Nephron (organoid): ENCODE measurements around the gene DACH1.

Source experiments
- H3K27ac Mint-ChIP-seq, 3 experiments: 2 replicates each; pipeline ENCODE4 v1.8.0; 2020; ENCODE audit warnings: mixed read lengths in 3 of 3, mild to moderate bottlenecking in 2 of 3, moderate library complexity in 1 of 3
- H3K27me3 Mint-ChIP-seq: 2 replicates; pipeline ENCODE4 v1.8.0; 2021; ENCODE audit warnings: low read depth, mild to moderate bottlenecking, moderate library complexity, mixed read lengths
- H3K36me3 Mint-ChIP-seq: 2 replicates; pipeline ENCODE4 v1.8.0; 2020; ENCODE audit warnings: low read depth, mixed read lengths
- H3K4me1 Mint-ChIP-seq: 2 replicates; pipeline ENCODE4 v1.8.0; 2020; ENCODE audit warnings: mixed read lengths
- H3K4me3 Mint-ChIP-seq, 3 experiments: 2 replicates each; pipeline ENCODE4 v1.8.0; 2020; ENCODE audit warnings: mild to moderate bottlenecking in 3 of 3, mixed read lengths in 3 of 3, moderate library complexity in 2 of 3
- H3K9me3 Mint-ChIP-seq: 2 replicates; pipeline ENCODE4 v1.8.0; 2020; ENCODE audit warnings: mixed read lengths
- TF ChIP-seq, protein P1 (sequence below), 3 experiments: fragments of 200-600 bp; sonication (generic); IDR thresholded peaks; one replicate each; pipeline ENCODE4 v1.5.0; 2021; ENCODE audit warnings: antibody characterized with exemption in 3 of 3; ENCODE audit not compliant: unreplicated experiment in 3 of 3

Gene DACH1

DNA sequence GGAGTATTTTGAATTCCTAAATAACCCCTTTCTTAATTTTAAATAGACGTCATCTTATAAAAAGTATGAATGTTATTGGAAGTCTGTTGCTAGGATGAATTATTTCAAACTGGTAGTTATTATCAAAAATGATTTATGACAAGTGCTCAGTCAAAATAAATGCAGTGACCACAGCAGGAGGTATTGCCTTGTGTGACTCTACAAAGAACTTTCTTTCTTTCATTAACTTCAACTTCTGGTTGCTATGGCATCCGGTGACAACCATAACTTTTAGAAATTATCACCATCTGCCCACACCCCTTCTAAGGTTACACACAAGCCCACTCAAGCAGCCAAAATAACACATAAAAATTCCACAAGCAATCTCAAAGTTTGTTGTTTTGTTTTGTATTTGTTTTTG, 189.9 kb downstream of the DACH1 start:
- H3K9me3 Mint-ChIP-seq = no peaks in the 10 kb centered on the region
- H3K36me3 Mint-ChIP-seq = peaks cover 50% of the 10 kb centered on the region
- H3K27ac Mint-ChIP-seq = peak overlapping the region in 1 of 3 experiments; percentile 75
- no peaks in the 10 kb centered on the region for H3K27me3 Mint-ChIP-seq
- H3K4me1 Mint-ChIP-seq = no peaks in the 10 kb centered on the region
- TF ChIP-seq, protein P1, sequence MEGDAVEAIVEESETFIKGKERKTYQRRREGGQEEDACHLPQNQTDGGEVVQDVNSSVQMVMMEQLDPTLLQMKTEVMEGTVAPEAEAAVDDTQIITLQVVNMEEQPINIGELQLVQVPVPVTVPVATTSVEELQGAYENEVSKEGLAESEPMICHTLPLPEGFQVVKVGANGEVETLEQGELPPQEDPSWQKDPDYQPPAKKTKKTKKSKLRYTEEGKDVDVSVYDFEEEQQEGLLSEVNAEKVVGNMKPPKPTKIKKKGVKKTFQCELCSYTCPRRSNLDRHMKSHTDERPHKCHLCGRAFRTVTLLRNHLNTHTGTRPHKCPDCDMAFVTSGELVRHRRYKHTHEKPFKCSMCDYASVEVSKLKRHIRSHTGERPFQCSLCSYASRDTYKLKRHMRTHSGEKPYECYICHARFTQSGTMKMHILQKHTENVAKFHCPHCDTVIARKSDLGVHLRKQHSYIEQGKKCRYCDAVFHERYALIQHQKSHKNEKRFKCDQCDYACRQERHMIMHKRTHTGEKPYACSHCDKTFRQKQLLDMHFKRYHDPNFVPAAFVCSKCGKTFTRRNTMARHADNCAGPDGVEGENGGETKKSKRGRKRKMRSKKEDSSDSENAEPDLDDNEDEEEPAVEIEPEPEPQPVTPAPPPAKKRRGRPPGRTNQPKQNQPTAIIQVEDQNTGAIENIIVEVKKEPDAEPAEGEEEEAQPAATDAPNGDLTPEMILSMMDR (IDR thresholded peaks at IDR 0.05; ENCODE audit: unreplicated experiment in 3 of 3) = no peak
- no peak overlapping the region for H3K4me3 Mint-ChIP-seq

DNA sequence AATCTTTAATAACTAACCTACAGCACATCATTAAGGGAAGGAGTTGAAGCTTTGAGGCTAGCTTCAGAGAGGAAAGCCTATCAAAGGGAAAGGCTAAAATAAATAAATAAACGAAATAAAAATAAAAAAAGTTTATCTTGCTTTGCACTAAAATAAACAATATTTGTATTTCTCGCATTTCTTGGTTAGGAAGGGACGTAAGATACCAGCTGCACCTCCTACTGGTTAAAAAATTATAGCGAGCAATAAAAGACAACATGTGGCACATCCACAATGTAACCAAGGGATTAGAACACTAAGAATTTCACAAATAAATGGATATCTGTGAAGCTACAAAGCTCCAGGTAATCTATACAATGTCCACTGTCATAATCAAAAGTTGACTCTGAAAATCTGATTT, 194.5 kb downstream of the DACH1 start:
- Mint-ChIP-seq H3K4me1 (no peaks in the 10 kb centered on the region), H3K4me3 (no peak overlapping the region), H3K27ac (peak overlapping the region; percentile 5 to 40 (median 8)), H3K9me3 (no peaks in the 10 kb centered on the region), H3K27me3 (no peaks in the 10 kb centered on the region), H3K36me3 (peaks cover 32% of the 10 kb centered on the region)
- TF ChIP-seq, protein P1 (IDR thresholded peaks at IDR 0.05; ENCODE audit: unreplicated experiment in 3 of 3) = peak in 1 of 3 experiments; percentile 33

DNA sequence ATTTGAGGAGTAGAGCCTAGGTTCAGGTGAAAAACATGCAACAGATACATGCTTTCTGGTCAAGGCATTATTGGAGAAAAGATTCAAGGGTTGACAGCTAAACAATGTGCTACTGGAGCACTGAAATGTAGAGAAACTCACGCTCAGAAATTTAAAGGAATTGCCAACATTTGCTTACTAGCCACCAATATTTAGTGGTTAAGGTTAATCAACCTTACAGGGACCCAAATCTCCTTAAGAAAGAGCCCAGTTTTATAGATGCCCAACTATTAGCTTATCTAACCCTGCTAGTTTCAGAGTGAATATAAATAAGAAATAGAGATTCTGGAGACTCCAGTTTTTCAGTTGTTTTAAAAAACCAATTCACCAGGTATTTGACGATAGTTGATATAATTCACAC, 203.6 kb downstream of the DACH1 start:
- TF ChIP-seq, protein P1 (IDR thresholded peaks at IDR 0.05; ENCODE audit: unreplicated experiment in 3 of 3) = no peak
- peaks cover 26% of the 10 kb centered on the region for H3K4me1 Mint-ChIP-seq
- H3K9me3 Mint-ChIP-seq = no peaks in the 10 kb centered on the region
- no peaks in the 10 kb centered on the region for H3K36me3 Mint-ChIP-seq
- no peak overlapping the region for H3K27ac Mint-ChIP-seq
- H3K4me3 Mint-ChIP-seq = no peak overlapping the region
- no peaks in the 10 kb centered on the region for H3K27me3 Mint-ChIP-seq

DNA sequence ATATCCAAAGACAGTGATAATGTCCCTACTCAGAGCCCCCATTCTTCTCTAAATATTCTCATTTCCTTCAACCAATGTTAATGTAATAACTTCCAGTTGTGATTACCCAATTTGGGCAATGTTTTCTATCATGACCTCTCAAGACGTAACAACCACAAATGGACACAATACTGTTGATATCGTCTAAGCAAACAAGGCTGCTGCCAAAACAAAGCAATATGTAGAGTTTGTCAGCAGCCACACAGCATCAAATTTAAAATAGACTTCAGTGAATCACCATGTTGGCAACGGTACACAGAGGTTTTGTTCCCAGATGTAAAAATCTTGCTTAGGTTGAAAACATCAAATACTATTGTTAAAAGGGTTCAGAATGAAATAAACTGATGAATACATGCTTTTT, 205.1 kb downstream of the DACH1 start:
- H3K27me3 Mint-ChIP-seq = no peaks in the 10 kb centered on the region
- peak overlapping the region in 1 of 3 experiments; percentile 45 for H3K4me3 Mint-ChIP-seq
- H3K27ac Mint-ChIP-seq = peak overlapping the region; percentile 59 to 82 (median 66)
- no peaks in the 10 kb centered on the region for H3K9me3 Mint-ChIP-seq
- H3K36me3 Mint-ChIP-seq = no peaks in the 10 kb centered on the region
- peaks cover 27% of the 10 kb centered on the region for H3K4me1 Mint-ChIP-seq
- TF ChIP-seq, protein P1 (IDR thresholded peaks at IDR 0.05; ENCODE audit: unreplicated experiment in 3 of 3) = no peak

DNA sequence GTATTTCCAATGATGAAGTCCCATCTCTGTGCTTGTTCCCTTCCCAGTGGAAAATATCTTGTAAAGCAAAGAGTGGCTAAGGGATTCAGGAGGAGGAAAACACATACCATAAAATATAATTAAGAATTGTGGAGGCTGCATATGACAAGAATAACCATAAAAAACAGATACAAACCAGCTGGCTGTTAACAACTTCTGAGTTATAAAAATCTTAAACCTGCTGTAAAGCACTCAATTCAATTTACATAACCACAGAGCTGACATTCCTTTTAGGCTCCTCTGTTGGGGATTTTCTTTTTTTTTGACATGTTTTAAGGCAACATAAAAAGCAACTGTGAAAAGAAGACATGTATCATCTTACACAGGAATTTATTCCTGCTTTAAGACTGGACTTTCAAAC, 207.6 kb downstream of the DACH1 start:
- no peaks in the 10 kb centered on the region for H3K9me3 Mint-ChIP-seq
- TF ChIP-seq, protein P1 (IDR thresholded peaks at IDR 0.05; ENCODE audit: unreplicated experiment in 3 of 3) = no peak
- H3K27ac Mint-ChIP-seq = peak overlapping the region; percentile 87 to 95 (median 90)
- no peaks in the 10 kb centered on the region for H3K27me3 Mint-ChIP-seq
- H3K36me3 Mint-ChIP-seq = no peaks in the 10 kb centered on the region
- peaks cover 32% of the 10 kb centered on the region for H3K4me1 Mint-ChIP-seq
- no peak overlapping the region for H3K4me3 Mint-ChIP-seq

DNA sequence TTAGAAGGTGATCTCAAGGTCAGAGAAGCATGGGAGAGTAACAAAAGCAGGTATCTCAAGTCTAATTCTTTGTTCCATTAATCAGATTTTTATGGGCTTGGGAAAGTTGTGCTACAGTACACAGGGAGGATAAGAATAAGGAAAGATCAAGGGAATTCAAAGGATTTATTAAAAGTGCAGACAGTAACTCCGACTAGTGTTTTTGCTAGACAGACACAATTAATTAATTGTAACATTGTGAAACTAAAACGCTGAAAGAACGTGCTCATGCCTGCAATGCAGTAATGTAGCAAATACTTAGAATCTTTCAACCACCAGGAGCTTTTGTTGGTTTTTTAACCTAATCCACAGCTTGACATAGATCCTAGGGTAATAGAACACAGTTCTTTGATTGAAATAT, 221.5 kb downstream of the DACH1 start:
- Mint-ChIP-seq H3K9me3 (no peaks in the 10 kb centered on the region), H3K27me3 (no peaks in the 10 kb centered on the region), H3K27ac (peak overlapping the region; percentile 84 to 93 (median 84)), H3K4me3 (peak overlapping the region in 1 of 3 experiments; percentile 1), H3K36me3 (peaks cover 9% of the 10 kb centered on the region), H3K4me1 (peaks cover 35% of the 10 kb centered on the region)
- TF ChIP-seq, protein P1 (IDR thresholded peaks at IDR 0.05; ENCODE audit: unreplicated experiment in 3 of 3) = no peak
